K562 (cell line): ENCODE results near the gene HSD11B1L. TPM values are rescaled to one million over a fixed set of nuclear protein-coding genes. Genes with fewer than 3 reads are reported as not detected.

Source experiments
- BACH1 ChIP-seq: fragments of 200-800 bp; sonication (Bioruptor generic); IDR thresholded peaks from 2 replicates; pipeline ENCODE4 v1.6.1; 2016; ENCODE audit warnings: missing genetic modification characterization, missing compliant biosample characterization
- BRF1 ChIP-seq: IDR thresholded peaks from 3 replicates; pipeline ENCODE4 v1.6.1; 2011; ENCODE audit warnings: borderline replicate concordance, mild to moderate bottlenecking; ENCODE audit not compliant: insufficient read length; ENCODE audit errors: extremely low read depth
- CBX8 ChIP-seq: fragments of 200-600 bp; sonication (generic); IDR thresholded peaks from 2 replicates; pipeline ENCODE4 v1.6.1; 2012; ENCODE audit warnings: borderline replicate concordance, mixed run types, low read depth, mild to moderate bottlenecking, moderate library complexity, mixed read lengths, low read length, control low read depth, inconsistent platforms; ENCODE audit not compliant: poor library complexity, severe bottlenecking; ENCODE audit errors: extremely low read depth
- CREBBP ChIP-seq: IDR thresholded peaks from one replicate; pipeline ENCODE4 v1.6.1; 2012; ENCODE audit warnings: low read depth, mild to moderate bottlenecking, control low read depth, inconsistent platforms, low read length
- FOXA1 ChIP-seq: fragments of 450-650 bp; IDR thresholded peaks from 2 replicates; pipeline ENCODE4 v1.6.1; 2016; ENCODE audit warnings: mild to moderate bottlenecking, borderline replicate concordance
- HMG20B ChIP-seq: fragments of 250-450 bp; sonication (Bioruptor Pico); IDR thresholded peaks from 2 replicates; pipeline ENCODE4 v1.5.0; 2021; ENCODE audit warnings: mild to moderate bottlenecking
- KLF1 ChIP-seq: fragments of 450-650 bp; IDR thresholded peaks from 2 replicates; pipeline ENCODE4 v1.6.1; 2016; ENCODE audit warnings: missing genetic modification characterization, missing compliant biosample characterization
- KLF13 ChIP-seq: fragments of 450-650 bp; IDR thresholded peaks from 2 replicates; pipeline ENCODE4 v1.6.1; 2016; ENCODE audit warnings: missing genetic modification characterization, low read depth, mild to moderate bottlenecking, missing compliant biosample characterization, moderate library complexity, borderline replicate concordance
- MLLT1 ChIP-seq, 2 experiments: fragments of 450-650 bp; IDR thresholded peaks; 2 replicates each; pipeline ENCODE4 v1.6.1; 2016
- PHB2 ChIP-seq: fragments of 450-650 bp; IDR thresholded peaks from 2 replicates; pipeline ENCODE4 v1.6.1; 2017; ENCODE audit warnings: low read depth
- PRDM10 ChIP-seq: fragments of 450-650 bp; IDR thresholded peaks from 2 replicates; pipeline ENCODE4 v1.6.1; 2018; ENCODE audit not compliant: partially characterized antibody
- RBM39 ChIP-seq: fragments of 200-400 bp; formaldehyde crosslinking; optimal IDR thresholded peaks from 2 replicates; pipeline ENCODE3; 2018; ENCODE audit warnings: low read depth, low read length
- RUNX1 ChIP-seq: sonication (generic); IDR thresholded peaks from 2 replicates; pipeline ENCODE4 v1.6.1; 2016; ENCODE audit warnings: antibody characterized with exemption, low read depth
- SMC3 ChIP-seq: conservative IDR thresholded peaks from 2 replicates; pipeline ENCODE4 v1.6.1; 2011; ENCODE audit warnings: low read depth, low read length, improper control_type of control experiment; ENCODE audit not compliant: insufficient read depth
- TAF15 ChIP-seq: fragments of 200-400 bp; formaldehyde crosslinking; IDR thresholded peaks from 2 replicates; pipeline ENCODE4 v1.6.1; 2017; ENCODE audit warnings: mild to moderate bottlenecking, low read depth, low read length, moderate library complexity
- TAF7 ChIP-seq: fragments of 450-650 bp; IDR thresholded peaks from 2 replicates; pipeline ENCODE4 v1.6.1; 2016; ENCODE audit warnings: missing genetic modification characterization, missing compliant biosample characterization
- TEAD2 ChIP-seq: fragments of 450-650 bp; IDR thresholded peaks from 2 replicates; pipeline ENCODE4 v1.6.1; 2016; ENCODE audit warnings: missing genetic modification characterization, control low read depth, missing compliant biosample characterization
- ZEB2 ChIP-seq: fragments of 450-650 bp; IDR thresholded peaks from 2 replicates; pipeline ENCODE4 v1.6.1; 2016
- ZNF140 ChIP-seq: fragments of 250-450 bp; sonication (Bioruptor Pico); IDR thresholded peaks from 2 replicates; pipeline ENCODE4 v1.8.0; 2021; ENCODE audit warnings: moderate library complexity, mild to moderate bottlenecking, inconsistent platforms
- ZNF165 ChIP-seq: fragments of 250-450 bp; sonication (Bioruptor Pico); IDR thresholded peaks from 2 replicates; pipeline ENCODE4 v1.4.0; 2020; ENCODE audit warnings: borderline replicate concordance
- polyA plus RNA-seq, 8 experiments: library from polyadenylated mRNA; depleted of rRNA in 4 of 8; stranded (reverse) in 5 of 8; unstranded in 3 of 8; fragments of >200 nt; fragmentation: Nextera tagmentation in 2 of 8; fragmentation: Illumina TruSeq in 1 of 8; extraction: Ambion mirVana in 2 of 8; extraction: Trizol in 1 of 8; gene quantifications; 2 replicates each; pipeline versions ENCODE4 v1.2.1 to v1.2.3, GENCODE V29; 2011 to 2014; ENCODE audit warnings: inconsistent platforms in 1 of 8, missing spikeins in 1 of 8
- total RNA-seq, 7 experiments: library from RNA; depleted of rRNA in 6 of 7; stranded (reverse); fragments of >200 nt in 6 of 7; fragmentation: Illumina TruSeq in 2 of 7; extraction: Trizol in 2 of 7; gene quantifications; 2 replicates each; pipeline versions ENCODE4 v1.2.1 to v1.2.3, GENCODE V29; 2011 to 2021; ENCODE audit warnings: low replicate concordance in 1 of 7
- TF ChIP-seq, protein P1 (sequence below): fragments of 450-650 bp; IDR thresholded peaks from 2 replicates; pipeline ENCODE4 v1.7.0; 2016; ENCODE audit warnings: borderline replicate concordance
- TF ChIP-seq, protein P2 (sequence below): fragments of 200-800 bp; sonication (Bioruptor generic); IDR thresholded peaks from 2 replicates; pipeline ENCODE4 v1.6.1; 2017; ENCODE audit warnings: missing genetic modification characterization, missing compliant biosample characterization

The HSD11B1L gene
- total and polyA plus RNA-seq, 9 of the 15 experiments (the other 6 are each of a cell fraction or from before 2014, with no cell fraction given), result 0.31 to 7.7 (median 2.3) TPM

DNA sequence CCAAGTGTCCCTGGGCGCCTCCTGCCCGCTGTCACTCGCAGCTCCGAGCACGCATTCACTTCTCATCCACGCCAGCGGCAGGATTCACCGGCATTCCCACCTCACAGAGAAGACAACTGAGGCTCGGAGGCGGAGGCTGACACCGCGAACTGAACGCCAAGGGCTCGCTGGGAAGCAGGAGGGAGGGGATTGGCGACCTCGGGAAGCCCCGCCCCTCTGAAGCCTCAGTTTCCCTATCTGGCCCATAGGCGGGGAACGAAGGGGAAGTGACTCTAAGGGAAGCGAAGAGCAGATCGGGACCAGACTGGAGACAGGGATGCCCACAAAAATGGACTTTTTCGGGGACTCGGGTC, 767 bp upstream of the HSD11B1L start (continued):
- TF ChIP-seq, protein P1, sequence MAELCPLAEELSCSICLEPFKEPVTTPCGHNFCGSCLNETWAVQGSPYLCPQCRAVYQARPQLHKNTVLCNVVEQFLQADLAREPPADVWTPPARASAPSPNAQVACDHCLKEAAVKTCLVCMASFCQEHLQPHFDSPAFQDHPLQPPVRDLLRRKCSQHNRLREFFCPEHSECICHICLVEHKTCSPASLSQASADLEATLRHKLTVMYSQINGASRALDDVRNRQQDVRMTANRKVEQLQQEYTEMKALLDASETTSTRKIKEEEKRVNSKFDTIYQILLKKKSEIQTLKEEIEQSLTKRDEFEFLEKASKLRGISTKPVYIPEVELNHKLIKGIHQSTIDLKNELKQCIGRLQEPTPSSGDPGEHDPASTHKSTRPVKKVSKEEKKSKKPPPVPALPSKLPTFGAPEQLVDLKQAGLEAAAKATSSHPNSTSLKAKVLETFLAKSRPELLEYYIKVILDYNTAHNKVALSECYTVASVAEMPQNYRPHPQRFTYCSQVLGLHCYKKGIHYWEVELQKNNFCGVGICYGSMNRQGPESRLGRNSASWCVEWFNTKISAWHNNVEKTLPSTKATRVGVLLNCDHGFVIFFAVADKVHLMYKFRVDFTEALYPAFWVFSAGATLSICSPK, result 0 out of 2 replicates have a peak, but pooled peaks have one; percentile 39
- no peak for TF ChIP-seq FOXA1
- TF ChIP-seq PHB2, result no peak
- TF ChIP-seq ZEB2, result no peak
- TF ChIP-seq RBM39, result no peak
- TF ChIP-seq TAF15, result no peak
- TF ChIP-seq TEAD2, result no peak
- no peak for TF ChIP-seq HMG20B (CRISPR knock-in tag)
- no peak for TF ChIP-seq ZNF165 (CRISPR knock-in tag)
- TF ChIP-seq CBX8, result no peak
- no peak for TF ChIP-seq BRF1
- TF ChIP-seq BACH1 (tag), result no peak
- no peak; the same call in 1 of the 2 replicates for TF ChIP-seq KLF13 (tag)
- TF ChIP-seq TAF7 (tag), result peak; percentile 63
- no peak for TF ChIP-seq SMC3
- no peak for TF ChIP-seq MLLT1 (IDR thresholded peaks at IDR 0.05)
- peak; percentile 79; the same call in 1 of the 2 replicates for TF ChIP-seq KLF1
- TF ChIP-seq ZNF140 (CRISPR knock-in tag), result no peak
- TF ChIP-seq RUNX1, result no peak
- TF ChIP-seq, protein P2, sequence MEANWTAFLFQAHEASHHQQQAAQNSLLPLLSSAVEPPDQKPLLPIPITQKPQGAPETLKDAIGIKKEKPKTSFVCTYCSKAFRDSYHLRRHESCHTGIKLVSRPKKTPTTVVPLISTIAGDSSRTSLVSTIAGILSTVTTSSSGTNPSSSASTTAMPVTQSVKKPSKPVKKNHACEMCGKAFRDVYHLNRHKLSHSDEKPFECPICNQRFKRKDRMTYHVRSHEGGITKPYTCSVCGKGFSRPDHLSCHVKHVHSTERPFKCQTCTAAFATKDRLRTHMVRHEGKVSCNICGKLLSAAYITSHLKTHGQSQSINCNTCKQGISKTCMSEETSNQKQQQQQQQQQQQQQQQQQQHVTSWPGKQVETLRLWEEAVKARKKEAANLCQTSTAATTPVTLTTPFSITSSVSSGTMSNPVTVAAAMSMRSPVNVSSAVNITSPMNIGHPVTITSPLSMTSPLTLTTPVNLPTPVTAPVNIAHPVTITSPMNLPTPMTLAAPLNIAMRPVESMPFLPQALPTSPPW (CRISPR knock-in tag), result no peak
- no peak for TF ChIP-seq CREBBP
- TF ChIP-seq PRDM10, result no peak
